ENCODE data around the gene STPG3. TPM values are rescaled to one million over a fixed set of nuclear protein-coding genes. Genes with fewer than 3 reads are reported as not detected.
A peak's percentile ranks its signal among the peaks of the same experiment; 100 is the strongest.

Gene STPG3
- total and polyA plus RNA-seq, 2 of the 8 experiments (the other 6 are each of a cell fraction or from before 2014, with no cell fraction given): not detected

DNA sequence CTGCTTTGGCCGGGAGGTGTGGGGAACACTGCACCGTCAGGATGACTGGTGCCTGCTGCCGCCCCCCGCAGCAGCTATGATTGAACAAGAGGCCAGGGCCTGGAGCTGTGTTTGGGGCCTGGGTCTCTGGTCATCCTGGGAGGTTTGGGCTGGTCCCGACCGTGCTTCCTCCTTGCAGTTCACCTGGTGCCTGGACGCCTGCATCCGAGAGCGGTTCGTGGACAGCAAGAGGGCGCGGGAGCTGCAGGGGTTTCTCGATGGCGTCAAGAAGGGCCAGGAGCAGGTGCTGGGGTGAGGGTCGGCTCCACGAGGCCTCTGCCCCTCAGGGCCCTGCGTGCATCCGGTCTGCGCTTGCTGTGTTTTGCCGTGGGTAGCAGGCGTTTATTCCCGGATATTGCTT lies 13.0 kb downstream of the STPG3 start:
- Histone ChIP-seq H3K36me3 (ENCODE audit: control insufficient read depth in 2 of 4, insufficient read depth in 4 of 4, low read length in 3 of 4) (peaks cover 7 to 36% (median 22%) of the 10 kb centered on the region in 4 experiments), H3K4me3 (ENCODE audit: extremely low read depth in 1 of 4, insufficient read depth in 2 of 4, low read depth in 3 of 4, low read length in 4 of 4) (no peak overlapping the region), H2BK15ac (ENCODE audit: low read length) (no peak overlapping the region), H3K79me2 (ENCODE audit: control insufficient read depth in 1 of 2, insufficient read depth in 2 of 2, low read length in 2 of 2) (no peaks in the 10 kb centered on the region), H4K8ac (ENCODE audit: extremely low read depth, insufficient read depth, low read length) (peak overlapping the region; percentile 62; the same call in 1 of the 2 replicates), H4K20me1 (replicated peaks in 1 of 2; ENCODE audit: control insufficient read depth in 1 of 2, insufficient read depth in 2 of 2, low read length in 2 of 2) (peaks cover 0 to 10% of the 10 kb centered on the region in 2 experiments), H2BK12ac (ENCODE audit: low read depth, low read length) (no peak overlapping the region), H3K9me3 (ENCODE audit: insufficient read depth in 2 of 2, low read depth in 1 of 2, low read length in 1 of 2) (no peaks in the 10 kb centered on the region), H3K23me2 (ENCODE audit: low read depth, low read length) (no peaks in the 10 kb centered on the region), H3K4ac (replicated peaks; ENCODE audit: insufficient read length, low read depth, low read length) (no peak overlapping the region), H3K27ac (ENCODE audit: low read depth, low read length) (no peak overlapping the region), H2AFZ (ENCODE audit: low read length) (no peak overlapping the region), H3K9ac (replicated peaks in 1 of 4; ENCODE audit: extremely low read depth in 1 of 4, low read depth in 3 of 4, low read length in 3 of 4) (no peak overlapping the region), H2BK120ac (replicated peaks; ENCODE audit: low read depth, low read length) (no peak overlapping the region), H3K4me2 (ENCODE audit: insufficient read depth in 1 of 2, low read depth in 2 of 2, low read length in 2 of 2) (no peak overlapping the region), H2BK5ac (ENCODE audit: low read depth, low read length) (peak overlapping the region; percentile 44; the same call in 1 of the 2 replicates), H4K91ac (replicated peaks; ENCODE audit: insufficient read length, low read length) (no peak overlapping the region), H3K14ac (ENCODE audit: insufficient read length) (no peak overlapping the region), H3K18ac (ENCODE audit: extremely low read depth, low read length) (no peak overlapping the region), H3K4me1 (replicated peaks in 1 of 4; ENCODE audit: control insufficient read depth in 3 of 4, insufficient read depth in 4 of 4, low read length in 3 of 4) (no peaks in the 10 kb centered on the region), H3K79me1 (ENCODE audit: low read depth, low read length) (no peaks in the 10 kb centered on the region), H3K23ac (ENCODE audit: insufficient read length) (no peak overlapping the region), H3K56ac (replicated peaks; ENCODE audit: insufficient read length, low read depth, low read length) (no peak overlapping the region), H4K5ac (ENCODE audit: insufficient read length, low read depth, low read length) (no peak overlapping the region), H2AK5ac (ENCODE audit: low read depth, low read length) (no peak overlapping the region), H3K27me3 (replicated peaks in 1 of 4; ENCODE audit: control insufficient read depth in 3 of 4, extremely low read depth in 1 of 4, insufficient read depth in 3 of 4, low read length in 3 of 4) (no peaks in the 10 kb centered on the region), H2BK20ac (ENCODE audit: low read length) (no peak overlapping the region)
- CTCF ChIA-PET (ENCODE audit: partially characterized antibody): interaction anchor here (2.2 to 5.3 kb wide), 3 partner anchors 10 to 27 kb away, joined by 8 to 29 read pairs (median 10); a partner anchor contains a TSS
- 95% methylated on average over 22 of the region's 22 CpGs; no CpG with 5 or more reads in 1 of the 2 experiments for WGBS, 2 experiments (ENCODE audit: extremely low coverage in 1 of 2, insufficient coverage in 1 of 2, insufficient read length in 1 of 2, insufficient replicate concordance in 2 of 2, low coverage in 1 of 2, low lambda C conversion rate in 2 of 2, missing lambda C conversion rate in 1 of 2)
- POLR2A ChIA-PET (ENCODE audit: partially characterized antibody): interaction anchor here (47.8 to 69.9 kb wide), 2 partner anchors 7 to 29 kb away, joined by 1462 read pairs; partner anchors contain the start of genes CYSRT1, NDOR1, NELFB and RNF208
- no peak for FAIRE-seq
- no peak for TF ChIP-seq POLR2A (IDR thresholded peaks at IDR 0.05; ENCODE audit: control extremely low read depth in 1 of 2, low read depth in 2 of 2, low read length in 2 of 2)
- no peak for DNase-seq (ENCODE audit: low read depth in 1 of 2, low spot score in 2 of 2)

Measured in H1 (cell line).